ENCODE results near the gene SEMA6D.

- TF ChIP-seq, protein P1, sequence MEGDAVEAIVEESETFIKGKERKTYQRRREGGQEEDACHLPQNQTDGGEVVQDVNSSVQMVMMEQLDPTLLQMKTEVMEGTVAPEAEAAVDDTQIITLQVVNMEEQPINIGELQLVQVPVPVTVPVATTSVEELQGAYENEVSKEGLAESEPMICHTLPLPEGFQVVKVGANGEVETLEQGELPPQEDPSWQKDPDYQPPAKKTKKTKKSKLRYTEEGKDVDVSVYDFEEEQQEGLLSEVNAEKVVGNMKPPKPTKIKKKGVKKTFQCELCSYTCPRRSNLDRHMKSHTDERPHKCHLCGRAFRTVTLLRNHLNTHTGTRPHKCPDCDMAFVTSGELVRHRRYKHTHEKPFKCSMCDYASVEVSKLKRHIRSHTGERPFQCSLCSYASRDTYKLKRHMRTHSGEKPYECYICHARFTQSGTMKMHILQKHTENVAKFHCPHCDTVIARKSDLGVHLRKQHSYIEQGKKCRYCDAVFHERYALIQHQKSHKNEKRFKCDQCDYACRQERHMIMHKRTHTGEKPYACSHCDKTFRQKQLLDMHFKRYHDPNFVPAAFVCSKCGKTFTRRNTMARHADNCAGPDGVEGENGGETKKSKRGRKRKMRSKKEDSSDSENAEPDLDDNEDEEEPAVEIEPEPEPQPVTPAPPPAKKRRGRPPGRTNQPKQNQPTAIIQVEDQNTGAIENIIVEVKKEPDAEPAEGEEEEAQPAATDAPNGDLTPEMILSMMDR (IDR thresholded peaks at IDR 0.05), result no peak
- TF ChIP-seq POLR2A (IDR thresholded peaks at IDR 0.05), result no peak
These were observed 8.6 kb downstream of the SEMA6D start for GRCh38 chr15:47725906-47726305.

Data from Peyer's patch (tissue), 4 donors.